SK-N-SH (cell line): Measurements from ENCODE around the gene ARID4B. TPM values are rescaled to one million over a fixed set of nuclear protein-coding genes. Genes with fewer than 3 reads are reported as not detected.

Experiments
- CTCF ChIA-PET: fragments of 300-600, 350-600 bp; formaldehyde crosslinking; extraction: SDS; loops from one replicate; lab custom pipeline; 2021; lab: Yijun Ruan, JAX
- POLR2A ChIA-PET: fragments of 350-600 bp; sonication (Branson Sonifier 250); formaldehyde crosslinking; extraction: SDS; loops from one replicate; lab custom pipeline; 2020; ENCODE audit warnings: antibody characterized with exemption, inconsistent platforms; lab: Yijun Ruan, JAX
- DNase-seq: peaks from one replicate; pipeline ENCODE4 v3.0.0; 2012
- H2AFZ ChIP-seq: fragments of 200-600 bp; sonication (generic); 2 replicates; pipeline ENCODE4 v1.8.1; 2016; ENCODE audit warnings: antibody characterized with exemption, mild to moderate bottlenecking, low read depth
- H3F3A ChIP-seq: fragments of 200-600 bp; sonication (generic); replicated peaks from 2 replicates; pipeline ENCODE3; 2016; ENCODE audit warnings: antibody characterized with exemption, mild to moderate bottlenecking; ENCODE audit not compliant: insufficient read depth
- H3K27ac ChIP-seq, 2 experiments: fragments of 200-500 bp in 1 of 2; fragments of 200-600 bp in 1 of 2; sonication (Bioruptor generic) in 1 of 2; sonication (generic), shearing (Covaris generic) in 1 of 2; 2 replicates each; pipeline versions ENCODE4 v1.5.1 to v1.6.1; 2014 to 2016; ENCODE audit warnings: low read depth in 2 of 2, inconsistent platforms in 1 of 2, low read length in 1 of 2, mild to moderate bottlenecking in 1 of 2, mixed read lengths in 1 of 2
- H3K27me3 ChIP-seq: fragments of 200-600 bp; sonication (generic), shearing (Covaris generic); 2 replicates; pipeline ENCODE4 v1.6.1; 2016; ENCODE audit warnings: mixed run types; ENCODE audit not compliant: insufficient read depth
- H3K36me3 ChIP-seq, 2 experiments: fragments of 200-500 bp in 1 of 2; fragments of 200-600 bp in 1 of 2; sonication (Bioruptor generic) in 1 of 2; sonication (generic) in 1 of 2; replicated peaks in 1 of 2; 2 replicates each; pipeline versions ENCODE3 to v1.5.1; 2014 to 2016; ENCODE audit warnings: low read length in 1 of 2, mild to moderate bottlenecking in 1 of 2; ENCODE audit not compliant: insufficient read depth in 2 of 2, control insufficient read depth in 1 of 2
- H3K4me1 ChIP-seq, 2 experiments: fragments of 200-500 bp in 1 of 2; fragments of 200-600 bp in 1 of 2; sonication (Bioruptor generic) in 1 of 2; sonication (generic), shearing (Covaris generic) in 1 of 2; 2 replicates each; pipeline versions ENCODE4 v1.5.1 to v1.6.1; 2014 to 2016; ENCODE audit warnings: low read depth in 1 of 2, low read length in 1 of 2, mixed run types in 1 of 2; ENCODE audit not compliant: insufficient read depth in 2 of 2, control insufficient read depth in 1 of 2
- H3K4me2 ChIP-seq: fragments of 200-600 bp; sonication (generic), shearing (Covaris generic); 2 replicates; pipeline ENCODE4 v1.6.1; 2017; ENCODE audit warnings: mixed run types
- H3K4me3 ChIP-seq, 2 experiments: fragments of 200-500 bp in 1 of 2; fragments of 200-600 bp in 1 of 2; sonication (Bioruptor generic) in 1 of 2; sonication (generic), shearing (Covaris generic) in 1 of 2; 2 replicates each; pipeline versions ENCODE4 v1.5.1 to v1.8.1; 2014 to 2016; ENCODE audit warnings: low read depth in 2 of 2, inconsistent platforms in 1 of 2, low read length in 1 of 2, mild to moderate bottlenecking in 1 of 2, mixed read lengths in 1 of 2, moderate library complexity in 1 of 2
- H3K79me2 ChIP-seq: fragments of 200-600 bp; sonication (generic); 2 replicates; pipeline ENCODE4 v1.8.1; 2017; ENCODE audit warnings: mild to moderate bottlenecking; ENCODE audit not compliant: insufficient read depth
- H3K9ac ChIP-seq: fragments of 200-600 bp; sonication (generic); 2 replicates; pipeline ENCODE4 v1.6.1; 2017; ENCODE audit warnings: mixed run types
- H3K9me2 ChIP-seq: fragments of 200-600 bp; sonication (generic); 2 replicates; pipeline ENCODE4 v1.6.1; 2017; ENCODE audit warnings: mixed run types
- H3K9me3 ChIP-seq: fragments of 200-600 bp; sonication (generic); 2 replicates; pipeline ENCODE4 v1.6.1; 2017; ENCODE audit warnings: mixed run types, mild to moderate bottlenecking, moderate library complexity
- H4K20me1 ChIP-seq: fragments of 200-600 bp; sonication (generic); 2 replicates; pipeline ENCODE4 v1.6.1; 2017; ENCODE audit warnings: mild to moderate bottlenecking, mixed run types; ENCODE audit not compliant: insufficient read depth
- CHD2 ChIP-seq: fragments of 150-350 bp; IDR thresholded peaks from 2 replicates; pipeline ENCODE4 v1.6.1; 2018; ENCODE audit warnings: low read length; ENCODE audit not compliant: partially characterized antibody
- EP300 ChIP-seq, 2 experiments: IDR thresholded peaks; 2 replicates each; pipeline versions ENCODE4 v1.4.0 to v1.6.1; 2012; ENCODE audit warnings: borderline replicate concordance in 1 of 2, low read depth in 1 of 2, low read length in 1 of 2
- EZH2phosphoT487 ChIP-seq: fragments of 200-600 bp; sonication (generic); IDR thresholded peaks from 2 replicates; pipeline ENCODE4 v1.6.1; 2017; ENCODE audit warnings: low read depth, mixed run types, mild to moderate bottlenecking, antibody characterized with exemption, moderate library complexity, borderline replicate concordance
- FOSL2 ChIP-seq: IDR thresholded peaks from 2 replicates; pipeline ENCODE4 v1.4.0; 2012; ENCODE audit warnings: low read depth, mild to moderate bottlenecking, moderate library complexity, borderline replicate concordance
- FOXM1 ChIP-seq: IDR thresholded peaks from 2 replicates; pipeline ENCODE4 v1.4.0; 2012; ENCODE audit warnings: low read depth, mild to moderate bottlenecking
- GABPA ChIP-seq: IDR thresholded peaks from 2 replicates; pipeline ENCODE4 v1.4.0; 2012; ENCODE audit warnings: low read depth, mild to moderate bottlenecking
- JUND ChIP-seq: IDR thresholded peaks from 2 replicates; pipeline ENCODE4 v1.4.0; 2012
- MAX ChIP-seq: IDR thresholded peaks from 2 replicates; pipeline ENCODE4 v1.4.0; 2012; ENCODE audit warnings: low read depth
- MEF2A ChIP-seq: IDR thresholded peaks from 2 replicates; pipeline ENCODE4 v1.4.0; 2012; ENCODE audit warnings: low read depth, borderline replicate concordance
- MXI1 ChIP-seq: IDR thresholded peaks from 2 replicates; pipeline ENCODE4 v1.6.1; 2012; ENCODE audit warnings: mild to moderate bottlenecking, low read depth, low read length, improper control_type of control experiment
- RAD21 ChIP-seq: IDR thresholded peaks from 2 replicates; pipeline ENCODE4 v1.6.1; 2012; ENCODE audit warnings: mild to moderate bottlenecking, low read length
- REST ChIP-seq: IDR thresholded peaks from 2 replicates; pipeline ENCODE4 v1.6.1; 2012; ENCODE audit warnings: mild to moderate bottlenecking, low read depth, low read length, moderate library complexity
- RFX5 ChIP-seq: IDR thresholded peaks from 2 replicates; pipeline ENCODE4 v1.6.1; 2012; ENCODE audit warnings: mild to moderate bottlenecking, improper control_type of control experiment, low read length
- RXRA ChIP-seq: IDR thresholded peaks from 2 replicates; pipeline ENCODE4 v1.4.0; 2012; ENCODE audit warnings: low read depth, mild to moderate bottlenecking, borderline replicate concordance
- TAF1 ChIP-seq: IDR thresholded peaks from 2 replicates; pipeline ENCODE4 v1.6.1; 2012; ENCODE audit warnings: low read depth, mild to moderate bottlenecking, low read length, moderate library complexity, borderline replicate concordance
- TEAD4 ChIP-seq: IDR thresholded peaks from 2 replicates; pipeline ENCODE4 v1.4.0; 2012; ENCODE audit warnings: mild to moderate bottlenecking, borderline replicate concordance; ENCODE audit not compliant: insufficient read depth
- WGBS: methylation state at CpG from one replicate; pipeline ENCODE4 v1.1.6; 2017; ENCODE audit warnings: low lambda C conversion rate; 5-methylcytosine and 5-hydroxymethylcytosine counted together
- polyA plus RNA-seq, 3 experiments: library from polyadenylated mRNA; depleted of rRNA; stranded (reverse); fragments of >200 nt; gene quantifications; 2 replicates each; pipeline ENCODE4 v1.2.3, GENCODE V29; 2012
- TF ChIP-seq, protein P1 (sequence below): IDR thresholded peaks from 2 replicates; pipeline ENCODE4; 2012
- TF ChIP-seq, protein P2 (sequence below): fragments of 200-600 bp; sonication (generic); IDR thresholded peaks from 2 replicates; pipeline ENCODE4 v1.6.1; 2017; ENCODE audit warnings: antibody characterized with exemption, mild to moderate bottlenecking, moderate library complexity

Gene ARID4B
- polyA plus RNA-seq, 1 of the 3 experiments (the other 2 are of a cell fraction), result 4.4 TPM

GRCh38 chr1:235327559-235328270 lies at the start of gene ARID4B (continued):
- TF ChIP-seq, protein P1, sequence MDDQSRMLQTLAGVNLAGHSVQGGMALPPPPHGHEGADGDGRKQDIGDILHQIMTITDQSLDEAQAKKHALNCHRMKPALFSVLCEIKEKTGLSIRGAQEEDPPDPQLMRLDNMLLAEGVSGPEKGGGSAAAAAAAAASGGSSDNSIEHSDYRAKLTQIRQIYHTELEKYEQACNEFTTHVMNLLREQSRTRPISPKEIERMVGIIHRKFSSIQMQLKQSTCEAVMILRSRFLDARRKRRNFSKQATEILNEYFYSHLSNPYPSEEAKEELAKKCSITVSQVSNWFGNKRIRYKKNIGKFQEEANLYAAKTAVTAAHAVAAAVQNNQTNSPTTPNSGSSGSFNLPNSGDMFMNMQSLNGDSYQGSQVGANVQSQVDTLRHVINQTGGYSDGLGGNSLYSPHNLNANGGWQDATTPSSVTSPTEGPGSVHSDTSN, result peak; percentile 50
- TF ChIP-seq EZH2phosphoT487 (no peak), TAF1 (peak; percentile 89), MXI1 (no peak), JUND (no peak), FOSL2 (no peak), RFX5 (no peak), MAX (no peak), MEF2A (no peak), GABPA (peak; percentile 46; the same call in 1 of the 2 replicates), CHD2 (no peak)

DNA sequence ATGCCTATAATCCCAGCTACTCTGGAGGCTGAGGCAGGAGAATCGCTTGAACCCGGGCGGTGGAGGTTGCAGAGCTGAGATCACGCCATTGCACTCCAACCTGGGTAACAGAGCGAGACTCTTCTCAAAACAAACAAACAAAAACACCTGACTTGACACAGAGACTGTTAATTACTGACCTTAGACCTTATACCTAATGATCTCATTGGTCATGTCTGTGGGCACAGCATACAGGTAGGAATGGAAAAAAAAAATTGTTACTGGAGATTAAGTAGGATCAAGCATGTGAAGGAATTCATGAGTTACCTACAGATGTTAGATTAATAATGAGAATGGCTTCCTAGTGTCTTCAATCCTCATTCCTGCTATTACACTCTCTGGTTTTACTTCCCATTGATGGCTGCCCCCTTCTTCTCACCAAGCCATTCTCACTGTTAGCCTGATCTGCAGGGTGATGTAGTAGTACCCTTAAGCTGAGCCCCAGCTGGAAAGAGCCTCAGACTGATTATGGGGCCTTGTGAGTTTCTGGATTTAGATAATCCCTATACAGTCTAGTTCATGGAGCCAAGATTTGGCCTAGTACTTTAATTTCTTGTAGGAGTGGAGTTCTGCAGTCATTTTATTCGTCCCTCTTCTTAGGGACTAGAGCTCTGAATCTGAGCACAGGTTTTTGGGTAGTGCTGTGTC lies 48.1 kb upstream of the ARID4B start:
- H3K27ac ChIP-seq, result no peak overlapping the region
- peaks cover 87% of the 10 kb centered on the region for H3K79me2 ChIP-seq

GRCh38 chr1:235369802-235370201 lies 41.8 kb upstream of the ARID4B start:
- no peak overlapping the region for H3K27ac ChIP-seq
- TF ChIP-seq MEF2A, result no peak
- TF ChIP-seq JUND, result no peak
- TF ChIP-seq MXI1, result no peak
- no peak for TF ChIP-seq RAD21
- TF ChIP-seq TEAD4, result no peak
- TF ChIP-seq RXRA, result no peak
- TF ChIP-seq REST, result no peak
- TF ChIP-seq, protein P2, sequence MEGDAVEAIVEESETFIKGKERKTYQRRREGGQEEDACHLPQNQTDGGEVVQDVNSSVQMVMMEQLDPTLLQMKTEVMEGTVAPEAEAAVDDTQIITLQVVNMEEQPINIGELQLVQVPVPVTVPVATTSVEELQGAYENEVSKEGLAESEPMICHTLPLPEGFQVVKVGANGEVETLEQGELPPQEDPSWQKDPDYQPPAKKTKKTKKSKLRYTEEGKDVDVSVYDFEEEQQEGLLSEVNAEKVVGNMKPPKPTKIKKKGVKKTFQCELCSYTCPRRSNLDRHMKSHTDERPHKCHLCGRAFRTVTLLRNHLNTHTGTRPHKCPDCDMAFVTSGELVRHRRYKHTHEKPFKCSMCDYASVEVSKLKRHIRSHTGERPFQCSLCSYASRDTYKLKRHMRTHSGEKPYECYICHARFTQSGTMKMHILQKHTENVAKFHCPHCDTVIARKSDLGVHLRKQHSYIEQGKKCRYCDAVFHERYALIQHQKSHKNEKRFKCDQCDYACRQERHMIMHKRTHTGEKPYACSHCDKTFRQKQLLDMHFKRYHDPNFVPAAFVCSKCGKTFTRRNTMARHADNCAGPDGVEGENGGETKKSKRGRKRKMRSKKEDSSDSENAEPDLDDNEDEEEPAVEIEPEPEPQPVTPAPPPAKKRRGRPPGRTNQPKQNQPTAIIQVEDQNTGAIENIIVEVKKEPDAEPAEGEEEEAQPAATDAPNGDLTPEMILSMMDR, result no peak

More for the DNA sequence above, 48.1 kb upstream of the ARID4B start:
- H3K9me3 ChIP-seq, result no peaks in the 10 kb centered on the region
- 98% methylated on average over 6 of the region's 6 CpGs for WGBS
- H3K9ac ChIP-seq, result no peak overlapping the region
- ChIA-PET CTCF (interaction anchor here (3.1 kb wide), 1 partner anchor 40 kb away, joined by 13 read pairs; no protein-coding TSS in a partner anchor), POLR2A (no interaction called here)
- H3F3A ChIP-seq, result peaks cover 5% of the 10 kb centered on the region
- no peaks in the 10 kb centered on the region for H3K4me1 ChIP-seq
- H3K27me3 ChIP-seq, result no peaks in the 10 kb centered on the region
- DNase-seq, result no peak
- TF ChIP-seq CHD2 (no peak), TEAD4 (no peak), FOXM1 (no peak), RAD21 (no peak), EP300 (IDR thresholded peaks at IDR 0.05; ENCODE audit: borderline replicate concordance in 1 of 2, low read depth in 1 of 2, low read length in 1 of 2) (no peak)
- peaks cover 10 to 26% of the 10 kb centered on the region in 2 experiments for H3K36me3 ChIP-seq
- no peaks in the 10 kb centered on the region for H3K9me2 ChIP-seq
- H4K20me1 ChIP-seq, result no peaks in the 10 kb centered on the region
- H2AFZ ChIP-seq, result no peak overlapping the region
- no peak overlapping the region for H3K4me2 ChIP-seq
- H3K4me3 ChIP-seq, result no peak overlapping the region

More at GRCh38 chr1:235369802-235370201, 41.8 kb upstream of the ARID4B start:
- CTCF ChIA-PET, result no interaction called here
- Histone ChIP-seq H3K9me2 (no peaks in the 10 kb centered on the region), H3K9me3 (no peaks in the 10 kb centered on the region), H4K20me1 (no peaks in the 10 kb centered on the region), H3F3A (peaks cover 6% of the 10 kb centered on the region), H3K79me2 (peaks cover 69% of the 10 kb centered on the region), H3K9ac (no peak overlapping the region), H3K27me3 (no peaks in the 10 kb centered on the region), H2AFZ (no peak overlapping the region), H3K4me2 (no peak overlapping the region), H3K36me3 (peaks cover 3 to 9% of the 10 kb centered on the region in 2 experiments), H3K4me1 (no peaks in the 10 kb centered on the region; a peak in 1 of 4 replicates), H3K4me3 (no peak overlapping the region)
- DNase-seq, result no peak
- 91% methylated on average over 5 of the region's 5 CpGs for WGBS
- POLR2A ChIA-PET, result no interaction called here
